ENCODE results near the gene F8A3.
"Not testable (repeated sequence)": the region's sequence is repeated elsewhere in the genome, so short reads cannot be mapped to it uniquely, and the experiment has no call there.

The F8A3 gene

DNA sequence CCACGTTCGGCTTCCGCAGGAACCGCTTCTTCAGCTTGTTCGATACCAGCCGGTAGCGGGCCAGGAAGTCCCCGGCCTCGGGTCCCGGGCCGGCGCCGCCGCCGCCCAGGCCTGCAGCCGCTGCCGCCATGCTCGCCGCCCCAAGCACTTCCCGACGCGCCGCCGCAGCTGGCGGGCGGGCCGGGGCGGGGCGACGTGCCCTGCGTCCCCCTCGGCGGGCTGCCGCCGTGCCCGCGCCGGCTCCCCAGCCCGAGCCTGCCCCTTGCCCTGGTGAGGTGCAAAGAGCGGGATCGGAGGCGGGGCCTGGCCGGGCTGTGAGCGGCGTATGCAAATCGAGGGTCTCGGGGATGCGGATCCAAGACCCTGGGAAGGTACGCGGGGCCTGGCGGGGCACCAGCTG is at the start of gene F8A3:
F8A3 (minus strand) TSS at position 150 of the 400 bp plus-strand sequence; CDS start at position 130, 20 bp downstream.
- DNase-seq (ENCODE audit: low read depth in 2 of 2) = not testable (repeated sequence)

DNA sequence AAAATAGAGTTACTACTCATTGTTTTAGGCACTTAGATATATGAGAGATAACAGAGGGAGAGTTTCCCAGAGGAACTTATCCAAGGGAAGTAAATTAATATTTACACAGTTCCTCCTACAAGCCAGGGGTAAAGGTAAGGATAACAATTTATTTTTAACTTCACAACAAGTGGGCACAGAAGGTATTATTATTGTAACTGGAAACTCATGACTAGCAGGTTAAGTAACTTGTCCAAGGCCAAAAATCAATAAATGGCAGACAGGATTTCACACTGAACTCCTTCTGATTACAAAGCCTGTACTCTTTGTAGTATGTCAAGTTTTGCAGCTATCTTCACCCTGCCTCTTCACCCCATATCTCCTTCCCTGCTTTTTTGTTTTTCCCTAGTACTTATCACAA is 46.9 kb upstream of the F8A3 start:
- DNase-seq (ENCODE audit: low read depth in 2 of 2) = no peak

DNA sequence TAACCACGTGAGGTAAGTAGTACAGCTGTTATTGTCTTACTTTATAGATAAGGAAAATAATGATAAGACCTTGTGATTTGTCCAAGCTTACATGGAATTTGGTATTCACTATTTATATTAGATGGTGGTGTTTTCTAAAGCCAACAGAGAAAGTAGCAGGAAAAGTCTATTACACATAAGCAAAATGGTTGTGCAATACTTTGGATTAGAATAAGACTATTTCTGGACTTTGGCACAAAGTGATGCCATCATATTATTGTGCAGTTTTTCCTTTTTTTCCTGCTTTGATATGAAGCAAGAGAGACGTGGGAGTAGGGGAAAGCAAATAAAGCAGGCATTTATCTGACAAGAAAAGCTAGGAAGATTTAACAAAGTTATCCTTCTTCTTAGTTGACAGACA is 36.7 kb upstream of the F8A3 start:
- DNase-seq (ENCODE audit: low read depth in 2 of 2) = not testable (repeated sequence)

DNA sequence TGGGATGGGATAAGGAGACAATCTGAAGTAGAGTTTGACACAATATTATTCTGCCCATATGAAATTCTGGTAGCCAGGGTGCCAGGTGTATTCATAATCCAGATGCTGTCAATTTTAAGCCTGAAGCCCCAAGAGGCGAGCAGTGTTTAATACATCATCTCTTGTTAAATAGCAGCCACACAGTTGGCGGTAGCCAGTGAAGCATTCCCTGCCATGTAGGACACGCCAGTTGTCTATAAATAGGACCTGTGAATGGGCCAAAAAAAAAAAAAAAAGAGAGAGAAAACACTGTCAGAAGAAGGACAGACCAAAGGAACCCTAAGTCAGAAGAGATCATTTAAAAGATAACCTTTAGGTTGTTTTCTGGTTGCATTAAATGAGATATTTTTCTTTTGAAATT is 33.0 kb upstream of the F8A3 start:
- not testable (repeated sequence) for DNase-seq (ENCODE audit: low read depth in 2 of 2)

DNA sequence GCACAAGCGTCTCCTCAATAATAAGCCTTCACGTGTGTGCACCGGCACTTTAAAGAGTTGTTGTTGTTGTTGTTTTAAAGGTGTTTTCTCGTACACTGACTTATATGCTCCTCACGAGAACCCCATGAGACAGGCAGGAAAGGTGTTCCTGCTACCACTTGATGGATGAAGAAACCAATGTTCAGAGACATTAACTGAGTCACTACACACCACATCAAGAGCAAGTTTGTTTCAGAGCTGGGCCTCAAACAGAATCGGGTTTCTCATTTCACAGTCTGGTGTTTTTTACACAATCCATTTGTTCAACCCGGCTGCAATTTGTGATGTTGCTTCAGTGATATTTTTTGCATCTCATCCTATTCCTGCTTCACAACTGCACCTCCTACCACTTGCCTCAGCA is 18.7 kb upstream of the F8A3 start:
- not testable (repeated sequence) for DNase-seq (ENCODE audit: low read depth in 2 of 2)

DNA sequence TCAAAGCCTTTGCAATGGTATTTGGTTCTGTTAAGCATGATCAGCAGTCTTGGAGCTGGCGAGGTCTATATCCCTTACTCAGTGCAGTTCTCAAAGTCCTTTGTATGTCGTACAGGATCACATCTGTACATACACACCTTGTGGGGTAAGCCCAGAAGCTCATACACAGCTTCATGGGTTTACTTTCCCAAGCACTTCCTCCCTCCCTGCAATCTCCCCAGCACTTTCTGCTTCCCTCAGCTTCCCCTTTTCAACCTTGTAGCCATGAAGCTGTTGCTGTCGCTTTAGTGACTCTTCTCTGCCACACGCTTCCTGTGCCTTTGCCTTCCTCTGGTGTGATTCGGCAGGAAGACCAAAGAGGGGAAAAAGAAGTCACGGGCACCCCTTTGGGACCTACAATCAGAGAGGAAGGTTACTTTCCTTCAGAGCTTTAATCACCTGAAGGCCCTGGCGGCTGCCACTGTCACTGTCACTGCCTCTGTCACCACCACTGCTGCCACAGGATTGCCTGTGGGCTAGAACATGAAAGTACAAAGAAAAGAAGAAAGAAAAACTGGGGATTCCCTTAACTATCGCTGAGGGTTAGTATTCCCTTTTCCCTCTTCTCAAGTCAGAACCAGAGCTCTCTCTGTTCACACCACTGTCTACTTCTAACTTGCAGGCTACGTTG is 8.0 kb upstream of the F8A3 start:
- DNase-seq (ENCODE audit: low read depth in 2 of 2) = not testable (repeated sequence)

DNA sequence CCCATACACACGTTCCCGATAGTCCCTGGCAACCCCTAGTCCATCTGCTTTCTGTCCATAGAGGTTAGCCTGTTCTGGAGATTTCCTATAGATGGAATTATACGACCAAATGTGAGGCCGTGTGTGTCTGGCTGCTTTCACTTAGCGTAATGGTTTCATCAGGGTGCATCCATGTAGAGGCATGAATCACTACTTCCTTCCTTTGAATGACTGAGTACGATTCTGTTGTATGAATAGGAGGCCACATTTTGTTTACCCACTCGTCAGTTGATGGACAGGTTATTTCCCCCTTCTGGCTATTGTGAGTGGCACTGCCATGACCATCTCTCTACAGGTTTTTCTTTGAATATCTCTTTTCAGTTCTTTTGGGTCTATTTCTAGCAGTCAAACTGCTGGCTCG is 2.1 kb upstream of the F8A3 start:
- not testable (repeated sequence) for DNase-seq (ENCODE audit: low read depth in 2 of 2)

DNA sequence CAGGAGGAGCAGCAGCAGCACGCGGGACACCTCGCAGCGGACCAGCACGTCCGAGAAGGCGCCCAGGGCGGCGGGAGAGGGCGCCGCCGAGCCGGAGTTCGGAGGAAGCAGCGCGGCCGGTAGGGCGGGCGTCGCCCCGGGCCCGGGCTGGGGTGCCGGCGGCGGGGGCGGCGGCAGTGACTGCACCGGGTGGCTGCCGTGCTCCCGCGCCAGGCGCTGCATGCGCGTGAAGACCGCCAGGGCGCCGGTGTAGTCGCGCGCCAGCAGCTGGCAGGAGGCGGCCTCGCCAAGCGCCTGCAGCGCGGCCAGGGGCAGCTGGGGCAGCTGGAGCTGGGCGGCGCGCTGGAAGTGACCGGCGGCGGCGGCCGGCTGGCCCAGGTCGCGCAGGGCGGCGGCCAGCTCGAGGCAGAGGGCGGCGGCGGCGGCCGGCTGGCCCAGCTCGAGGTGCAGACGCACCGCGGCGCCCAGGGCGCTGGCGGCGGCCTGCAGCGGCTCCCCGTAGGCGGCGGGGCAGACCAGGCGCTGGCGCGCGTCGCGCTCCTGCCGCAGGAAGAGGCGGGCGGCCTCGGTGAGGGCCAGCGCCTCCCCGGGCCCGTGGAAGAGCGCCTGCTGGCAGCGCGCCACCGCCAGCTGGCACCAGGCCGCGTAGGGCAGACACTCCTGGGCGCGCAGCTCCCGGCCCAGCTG is 516 bp downstream of the F8A3 start:
- not testable (repeated sequence) for DNase-seq (ENCODE audit: low read depth in 2 of 2)

DNA sequence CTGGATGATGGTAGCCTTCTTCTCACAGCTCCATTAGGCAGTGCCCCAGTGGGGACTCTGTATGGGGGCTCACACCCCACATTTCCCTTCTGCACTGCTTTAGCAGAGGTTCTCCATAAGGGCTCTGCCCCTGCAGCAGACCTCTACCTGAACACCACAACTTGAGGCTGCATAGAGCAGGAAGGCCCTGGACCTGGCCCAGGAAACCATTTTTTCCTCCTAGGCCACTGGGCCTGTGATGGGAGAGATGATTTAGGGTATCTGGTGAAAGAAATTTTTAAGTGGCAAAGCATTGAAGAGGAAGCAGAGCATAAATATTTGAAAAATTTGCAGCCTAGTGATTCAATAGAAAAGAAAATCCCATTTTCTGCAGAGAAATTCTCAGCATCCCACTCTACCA is 17.3 kb downstream of the F8A3 start:
- no peak for DNase-seq (ENCODE audit: low read depth in 2 of 2)

DNA sequence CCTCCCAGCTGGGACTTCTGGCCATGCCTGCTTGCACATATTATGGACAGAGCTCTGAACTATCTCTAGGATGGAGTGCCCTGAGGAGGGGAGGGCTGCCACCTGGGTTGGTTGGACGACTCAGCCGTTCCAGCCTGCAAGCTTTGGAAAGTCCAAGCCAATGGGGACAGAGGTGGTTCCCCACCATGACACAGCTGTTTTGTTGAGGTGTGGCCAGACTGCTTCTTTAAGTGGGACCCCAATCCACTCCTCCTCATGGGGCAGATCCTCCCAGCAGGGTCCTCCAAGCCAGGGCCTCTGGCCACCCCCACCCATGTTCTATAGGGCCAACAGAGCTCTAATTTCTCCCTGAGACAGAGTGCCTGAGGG is 22.7 kb downstream of the F8A3 start:
- no peak for DNase-seq (ENCODE audit: low read depth in 2 of 2)

DNA sequence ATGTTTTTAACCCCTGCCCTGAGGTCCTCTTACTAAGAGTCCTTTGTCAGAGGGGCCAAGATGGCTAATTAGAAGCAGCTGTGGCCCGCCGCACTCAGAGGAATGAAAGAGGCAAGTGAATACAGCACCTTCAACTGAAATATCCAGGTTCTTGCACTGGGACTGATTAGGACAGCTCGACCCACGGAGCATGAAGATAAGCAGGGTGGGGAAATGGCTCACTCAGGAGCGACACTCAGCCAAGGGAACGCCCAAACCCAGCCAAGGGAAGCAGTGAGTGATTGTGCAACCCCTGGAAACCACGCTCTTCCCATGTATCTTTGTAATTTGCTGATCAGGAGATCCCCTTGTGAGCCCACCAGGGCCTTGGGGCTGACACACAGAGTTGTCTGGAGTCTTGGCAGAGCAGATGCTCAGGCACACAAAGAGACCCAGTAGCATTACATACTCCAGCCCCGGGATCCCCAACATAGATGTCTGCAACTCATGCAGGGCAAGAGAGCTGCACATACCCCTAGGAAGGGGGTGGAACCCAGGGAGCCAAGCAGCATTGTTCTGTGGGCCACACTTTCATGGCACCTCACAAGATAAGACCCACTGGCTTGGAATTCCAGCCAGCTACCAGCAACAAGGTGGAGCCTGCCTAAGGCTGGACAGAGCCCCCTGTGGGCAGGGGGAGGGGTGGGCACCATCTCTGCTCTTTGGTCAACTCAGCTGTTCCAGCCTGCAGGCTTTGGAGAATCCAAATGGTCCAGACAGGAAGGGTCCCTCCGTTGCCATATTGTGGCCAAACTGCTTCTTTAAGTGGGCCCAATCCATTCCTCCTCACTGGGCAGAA is 23.3 kb downstream of the F8A3 start:
- no peak for DNase-seq (ENCODE audit: low read depth in 2 of 2)

DNA sequence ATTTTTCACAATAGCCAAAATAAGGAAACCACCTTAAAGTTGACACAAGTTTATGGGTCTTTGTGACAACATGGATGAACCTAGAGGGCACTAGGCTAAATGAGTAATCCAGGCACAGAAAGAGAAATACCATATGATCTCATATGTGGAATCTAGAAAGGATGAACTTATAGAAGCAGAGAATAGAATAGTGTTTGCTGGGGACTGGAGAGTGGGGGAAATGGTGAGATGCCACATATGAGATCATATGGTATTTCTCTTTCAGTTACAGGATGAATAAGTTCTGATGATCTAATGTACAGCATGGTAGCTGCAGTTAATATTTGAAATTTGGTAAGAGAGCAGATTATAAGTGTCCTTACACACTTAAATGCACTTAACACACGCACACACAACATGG is 40.7 kb downstream of the F8A3 start:
- no peak for DNase-seq (ENCODE audit: low read depth in 2 of 2)
